K562 (cell line): ENCODE results near the gene HS3ST4. TPM values are rescaled to one million over a fixed set of nuclear protein-coding genes. Genes with fewer than 3 reads are reported as not detected.

Experiments
- ATAC-seq: fragments of 200-7000 bp; cut with Tn5 transposase; 3 replicates; pipeline ENCODE4 v1.9.1; 2020; ENCODE audit warnings: moderate library complexity
- BruUV-seq: library from RNA; stranded (reverse); fragments of 400-500 nt; replicated peaks from 2 replicates; lab custom pipeline; 2021; lab: Mats Ljungman, UMichigan
- CTCF ChIA-PET: fragments of 300-600 bp; formaldehyde crosslinking; extraction: SDS; loops from one replicate; lab custom pipeline; 2021; ENCODE audit warnings: low intra/inter-chr PET ratio; lab: Yijun Ruan, JAX
- POLR2A ChIA-PET: fragments of 300-600, 350-650 bp; sonication (Branson Sonifier 250); formaldehyde crosslinking; extraction: SDS; loops from one replicate; lab custom pipeline; 2021; ENCODE audit warnings: antibody characterized with exemption, inconsistent platforms; lab: Yijun Ruan, JAX
- DNase-seq, 4 experiments: peaks; one replicate each; pipeline versions ENCODE4 v3.0.0 to v3.0.0-alpha.2; 2011 to 2018; ENCODE audit warnings: low spot score in 3 of 4, mixed read lengths in 3 of 4; ENCODE audit errors: extremely low read depth in 1 of 4
- FAIRE-seq: peaks from 2 replicates; lab custom pipeline; 2011; peaks lifted over from hg19 to GRCh38; lab: Jason Lieb, UNC
- H2AFZ ChIP-seq: 2 replicates; pipeline ENCODE4 v1.6.0; 2011; ENCODE audit warnings: low read depth, low read length, control low read depth, inconsistent platforms
- H3K27ac ChIP-seq: fragments of 200-600 bp; 3 replicates; pipeline ENCODE4 v1.8.0; 2011; ENCODE audit warnings: low read depth, mild to moderate bottlenecking, control low read depth, inconsistent platforms, low read length, moderate library complexity, mixed read lengths; ENCODE audit errors: extremely low read depth
- H3K27me3 ChIP-seq, 2 experiments: fragments of 300-600 bp in 1 of 2; 2 replicates in 1 of 2; 3 replicates in 1 of 2; pipeline versions ENCODE4 v1.6.0 to v1.8.0; 2011; ENCODE audit warnings: inconsistent platforms in 2 of 2, low read length in 2 of 2, mild to moderate bottlenecking in 1 of 2, mixed read lengths in 1 of 2, moderate library complexity in 1 of 2; ENCODE audit not compliant: control insufficient read depth in 2 of 2, insufficient read depth in 2 of 2
- H3K36me3 ChIP-seq: fragments of 300-600 bp; 3 replicates; pipeline ENCODE4 v1.8.0; 2011; ENCODE audit warnings: mild to moderate bottlenecking, low read length, inconsistent platforms; ENCODE audit not compliant: control insufficient read depth, insufficient read depth
- H3K4me1 ChIP-seq, 2 experiments: fragments of 200-600 bp in 1 of 2; replicated peaks in 1 of 2; 2 replicates in 1 of 2; 3 replicates in 1 of 2; pipeline versions ENCODE4 v1.5.1 to v1.8.0; 2011; ENCODE audit warnings: inconsistent platforms in 2 of 2, low read length in 2 of 2, mild to moderate bottlenecking in 1 of 2, mixed read lengths in 1 of 2, moderate library complexity in 1 of 2; ENCODE audit not compliant: control insufficient read depth in 2 of 2, insufficient read depth in 2 of 2
- H3K4me2 ChIP-seq: 2 replicates; pipeline ENCODE4 v1.6.1; 2011; ENCODE audit warnings: low read length, control low read depth, inconsistent platforms, mixed read lengths; ENCODE audit not compliant: insufficient read depth
- H3K4me3 ChIP-seq: fragments of 200-600 bp; sonication (generic), shearing (Covaris generic); 2 replicates; pipeline ENCODE4 v1.5.1; 2016; ENCODE audit warnings: control low read depth, inconsistent platforms
- H3K79me2 ChIP-seq: fragments of 200-600 bp; 3 replicates; pipeline ENCODE4 v1.8.0; 2011; ENCODE audit warnings: low read length, inconsistent platforms; ENCODE audit not compliant: control insufficient read depth, insufficient read depth
- H3K9ac ChIP-seq, 2 experiments: 2 replicates each; pipeline versions ENCODE4 v1.6.0 to v1.6.1; 2011; ENCODE audit warnings: low read depth in 2 of 2, low read length in 2 of 2, control low read depth in 1 of 2, inconsistent platforms in 1 of 2, mild to moderate bottlenecking in 1 of 2, mixed read lengths in 1 of 2; ENCODE audit not compliant: insufficient read depth in 1 of 2
- H3K9me1 ChIP-seq: one replicate; pipeline ENCODE4 v1.6.0; 2011; ENCODE audit warnings: inconsistent platforms, mild to moderate bottlenecking, low read length, moderate library complexity; ENCODE audit not compliant: control insufficient read depth, insufficient read depth
- H3K9me3 ChIP-seq: replicated peaks from 2 replicates; pipeline ENCODE4 v1.5.1; 2011; ENCODE audit warnings: low read depth, low read length, inconsistent platforms; ENCODE audit not compliant: control insufficient read depth, insufficient read depth
- H4K20me1 ChIP-seq: replicated peaks from 2 replicates; pipeline ENCODE4 v1.6.1; 2011; ENCODE audit warnings: low read length, inconsistent platforms, mixed read lengths; ENCODE audit not compliant: control insufficient read depth, insufficient read depth
- ARID1B ChIP-seq: fragments of 450-650 bp; IDR thresholded peaks from 2 replicates; pipeline ENCODE4 v1.6.1; 2016; ENCODE audit warnings: antibody characterized with exemption, mild to moderate bottlenecking, inconsistent platforms
- C11orf30 ChIP-seq: fragments of 450-650 bp; IDR thresholded peaks from 2 replicates; pipeline ENCODE4 v1.6.1; 2016; ENCODE audit warnings: low read depth, mild to moderate bottlenecking
- CBFA2T3 ChIP-seq: fragments of 450-650 bp; IDR thresholded peaks from 2 replicates; pipeline ENCODE4 v1.6.1; 2017
- CBX2 ChIP-seq: fragments of 200-600 bp; sonication (generic); IDR thresholded peaks from one replicate; pipeline ENCODE4 v1.6.1; 2012; ENCODE audit warnings: mild to moderate bottlenecking, low read length, inconsistent platforms; ENCODE audit not compliant: insufficient read depth, poor library complexity, severe bottlenecking
- EP300 ChIP-seq: IDR thresholded peaks from 2 replicates; pipeline ENCODE4 v1.6.1; 2012; ENCODE audit warnings: low read length, improper control_type of control experiment
- EZH2 ChIP-seq: IDR thresholded peaks from 2 replicates; pipeline ENCODE4 v1.6.1; 2012; ENCODE audit warnings: low read depth, mild to moderate bottlenecking, inconsistent platforms, low read length, borderline replicate concordance
- FOXO4 ChIP-seq: fragments of 450-650 bp; formaldehyde crosslinking; IDR thresholded peaks from 2 replicates; pipeline ENCODE4 v1.4.0; 2020; ENCODE audit warnings: mild to moderate bottlenecking, moderate library complexity
- HNRNPUL1 ChIP-seq: fragments of 200-400 bp; formaldehyde crosslinking; IDR thresholded peaks from 2 replicates; pipeline ENCODE4 v1.6.1; 2017; ENCODE audit warnings: low read length
- KDM1A ChIP-seq, 2 experiments: fragments of 450-650 bp; IDR thresholded peaks; 2 replicates each; pipeline ENCODE4 v1.6.1; 2016; ENCODE audit warnings: mild to moderate bottlenecking in 2 of 2
- MAFF ChIP-seq: IDR thresholded peaks from 2 replicates; pipeline ENCODE4 v1.6.1; 2012; ENCODE audit warnings: low read length, improper control_type of control experiment
- MEIS2 ChIP-seq: fragments of 450-650 bp; IDR thresholded peaks from 2 replicates; pipeline ENCODE4 v1.6.1; 2014; ENCODE audit warnings: mild to moderate bottlenecking; ENCODE audit not compliant: partially characterized antibody
- NBN ChIP-seq: fragments of 450-650 bp; IDR thresholded peaks from 2 replicates; pipeline ENCODE4 v1.6.1; 2016; ENCODE audit warnings: low read depth, mild to moderate bottlenecking
- NR1H2 ChIP-seq: sonication (generic); formaldehyde crosslinking; IDR thresholded peaks from 2 replicates; pipeline ENCODE4 v1.4.0; 2020; ENCODE audit warnings: mild to moderate bottlenecking, missing genetic modification reagents
- OTX1 ChIP-seq: fragments of 450-650 bp; formaldehyde crosslinking; IDR thresholded peaks from 2 replicates; pipeline ENCODE4 v1.4.0; 2022; ENCODE audit warnings: mild to moderate bottlenecking
- RNF2 ChIP-seq: sonication (generic); IDR thresholded peaks from 2 replicates; pipeline ENCODE4 v1.6.1; 2016
- SOX6 ChIP-seq: fragments of 450-650 bp; IDR thresholded peaks from 2 replicates; pipeline ENCODE4 v1.6.1; 2014; ENCODE audit warnings: mild to moderate bottlenecking
- SP2 ChIP-seq: IDR thresholded peaks from 2 replicates; pipeline ENCODE4 v1.6.1; 2011; ENCODE audit warnings: mild to moderate bottlenecking, low read depth, low read length, moderate library complexity; ENCODE audit not compliant: poor library complexity, severe bottlenecking; ENCODE audit errors: extremely low read depth
- STAT5B ChIP-seq: fragments of 250-450 bp; sonication (Bioruptor Pico); IDR thresholded peaks from 2 replicates; pipeline ENCODE4 v1.8.0; 2021; ENCODE audit warnings: mild to moderate bottlenecking, inconsistent platforms
- STAT6 ChIP-seq: sonication (generic); formaldehyde crosslinking; IDR thresholded peaks from 2 replicates; pipeline ENCODE4 v1.8.1; 2023; ENCODE audit warnings: mild to moderate bottlenecking, missing genetic modification reagents
- TAL1 ChIP-seq: fragments of 450-650 bp; IDR thresholded peaks from 2 replicates; pipeline ENCODE4 v1.6.1; 2016; ENCODE audit warnings: mild to moderate bottlenecking
- TRIM28 ChIP-seq: fragments of 450-650 bp; IDR thresholded peaks from 2 replicates; pipeline ENCODE4 v1.6.1; 2017
- ZNF316 ChIP-seq: fragments of 450-650 bp; IDR thresholded peaks from 2 replicates; pipeline ENCODE4 v1.6.1; 2016
- ZNF584 ChIP-seq: fragments of 200-800 bp; sonication (Bioruptor generic); IDR thresholded peaks from 2 replicates; pipeline ENCODE4 v1.6.1; 2016; ENCODE audit warnings: low read depth, mild to moderate bottlenecking, missing genetic modification characterization, missing compliant biosample characterization
- WGBS: fragments of 100-300 bp; shearing (Covaris generic); methylation state at CpG from one replicate; pipeline ENCODE4 v1.1.6; 2016; ENCODE audit warnings: low coverage, mixed read lengths; ENCODE audit not compliant: insufficient coverage; ENCODE audit errors: missing lambda C conversion rate; 5-methylcytosine and 5-hydroxymethylcytosine counted together
- in situ Hi-C: fragments of 300-500 bp; cut with MboI; formaldehyde crosslinking; loops from 4 replicates; pipeline ENCODE4 v1.15.0; 2018; ENCODE audit warnings: inconsistent platforms, mixed read lengths
- intact Hi-C: fragments of 100-400 bp; cut with micrococcal nuclease; formaldehyde crosslinking; loops from 2 replicates; pipeline ENCODE4 v1.14.2; 2022
- polyA plus RNA-seq, 8 experiments: library from polyadenylated mRNA; depleted of rRNA in 4 of 8; stranded (reverse) in 5 of 8; unstranded in 3 of 8; fragments of >200 nt; fragmentation: Nextera tagmentation in 2 of 8; fragmentation: Illumina TruSeq in 1 of 8; extraction: Ambion mirVana in 2 of 8; extraction: Trizol in 1 of 8; gene quantifications; 2 replicates each; pipeline versions ENCODE4 v1.2.1 to v1.2.3, GENCODE V29; 2011 to 2014; ENCODE audit warnings: inconsistent platforms in 1 of 8, missing spikeins in 1 of 8
- total RNA-seq, 7 experiments: library from RNA; depleted of rRNA in 6 of 7; stranded (reverse); fragments of >200 nt in 6 of 7; fragmentation: Illumina TruSeq in 2 of 7; extraction: Trizol in 2 of 7; gene quantifications; 2 replicates each; pipeline versions ENCODE4 v1.2.1 to v1.2.3, GENCODE V29; 2011 to 2021; ENCODE audit warnings: low replicate concordance in 1 of 7

The HS3ST4 gene
- total and polyA plus RNA-seq, 9 of the 15 experiments (the other 6 are each of a cell fraction or from before 2014, with no cell fraction given): not detected

- H3K4me3 ChIP-seq: no peak overlapping the region
- H3K4me2 ChIP-seq: no peak overlapping the region
- no peak overlapping the region for H2AFZ ChIP-seq
- no peak for ATAC-seq
- no peaks in the 10 kb centered on the region for H3K4me1 ChIP-seq
- H3K36me3 ChIP-seq: no peaks in the 10 kb centered on the region
- 0% methylated on average over 6 of the region's 6 CpGs for WGBS
- H3K27ac ChIP-seq: no peak overlapping the region
- TF ChIP-seq CBX2 (no peak), RNF2 (no peak), EZH2 (no peak), STAT6 (no peak), NBN (no peak), EP300 (no peak), HNRNPUL1 (no peak), ZNF316 (peak; percentile 75), C11orf30 (peak; percentile 62; the same call in 1 of the 2 replicates), MEIS2 (peak; percentile 29), NR1H2 (no peak), ZNF584 (CRISPR knock-in tag) (no peak), ARID1B (peak; percentile 57), OTX1 (CRISPR knock-in tag) (no peak), CBFA2T3 (peak; percentile 46), FOXO4 (CRISPR knock-in tag) (no peak), MAFF (peak; percentile 20; the same call in 1 of the 2 replicates), STAT5B (CRISPR knock-in tag) (no peak), TAL1 (peak; percentile 53), KDM1A (IDR thresholded peaks at IDR 0.05) (0 out of 4 replicates have a peak, but pooled peaks of 1 of the 2 experiments have one; percentile 32), TRIM28 (no peak), SP2 (no peak), SOX6 (no peak)
- ChIA-PET POLR2A (no interaction called here), CTCF (no interaction called here)
- H3K9me3 ChIP-seq: no peaks in the 10 kb centered on the region
- FAIRE-seq: no peak
- no peaks in the 10 kb centered on the region for H3K27me3 ChIP-seq
- peak in 1 of 4 experiments; percentile 4 for DNase-seq
- no peaks in the 10 kb centered on the region; the same call in 1 of the 2 replicates for H4K20me1 ChIP-seq
- intact Hi-C loops (no loop called here), in situ Hi-C loops (no loop called here)
- no peaks in the 10 kb centered on the region for H3K9me1 ChIP-seq
- no peaks in the 10 kb centered on the region for H3K79me2 ChIP-seq
- H3K9ac ChIP-seq: no peak overlapping the region
- no TSS peak for BruUV-seq
Observed at GRCh38 chr16:25905810-25906209, 214.1 kb downstream of the HS3ST4 start.
